GM21360 (cell line): ENCODE measurements around the gene WDPCP.

Source experiments
- ATAC-seq: cut with Tn5 transposase; IDR thresholded peaks from one replicate; pipeline ENCODE4 v1.9.1; 2021; ENCODE audit warnings: mild to moderate bottlenecking, moderate library complexity; ENCODE audit not compliant: unreplicated experiment

Gene WDPCP

GRCh38 chr2:63545023-63545422 lies 43.3 kb downstream of the WDPCP start:
- ATAC-seq = no peak

GRCh38 chr2:63544017-63544627 lies 44.2 kb downstream of the WDPCP start:
- ATAC-seq = no peak

- no peak for ATAC-seq
These were observed 48.7 kb downstream of the WDPCP start for GRCh38 chr2:63539416-63540162.

- ATAC-seq = no peak
These were observed 49.9 kb downstream of the WDPCP start for GRCh38 chr2:63538390-63538789.

- ATAC-seq = no peak
These were observed 51.0 kb downstream of the WDPCP start for GRCh38 chr2:63537306-63537705.

DNA sequence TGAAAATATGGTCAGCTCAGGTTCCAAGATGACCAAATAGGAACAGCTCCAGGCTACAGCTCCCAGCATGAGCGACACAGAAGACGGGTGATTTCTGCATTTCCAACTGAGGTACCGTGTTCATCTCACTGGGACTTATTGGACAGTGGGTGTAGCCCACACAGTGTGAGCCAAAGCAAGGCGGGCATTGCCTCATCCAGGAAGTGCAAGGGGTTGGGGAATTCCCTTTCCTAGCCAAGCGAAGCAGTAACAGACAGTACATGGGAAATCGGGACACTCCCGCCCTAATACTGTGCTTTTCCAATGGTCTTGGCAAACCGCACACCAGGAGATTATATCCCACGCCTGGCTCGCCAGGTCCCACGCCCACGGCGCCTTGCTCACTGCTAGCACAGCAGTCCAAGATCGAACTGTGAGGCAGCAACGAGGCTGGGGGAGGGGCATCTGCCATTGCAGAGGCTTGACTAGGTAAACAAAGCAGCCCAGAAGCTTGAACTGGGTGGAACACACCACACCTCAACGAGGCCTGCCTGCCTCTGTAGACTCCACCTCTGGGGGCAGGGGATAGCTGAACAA lies 57.5 kb downstream of the WDPCP start:
- ATAC-seq = no peak

DNA sequence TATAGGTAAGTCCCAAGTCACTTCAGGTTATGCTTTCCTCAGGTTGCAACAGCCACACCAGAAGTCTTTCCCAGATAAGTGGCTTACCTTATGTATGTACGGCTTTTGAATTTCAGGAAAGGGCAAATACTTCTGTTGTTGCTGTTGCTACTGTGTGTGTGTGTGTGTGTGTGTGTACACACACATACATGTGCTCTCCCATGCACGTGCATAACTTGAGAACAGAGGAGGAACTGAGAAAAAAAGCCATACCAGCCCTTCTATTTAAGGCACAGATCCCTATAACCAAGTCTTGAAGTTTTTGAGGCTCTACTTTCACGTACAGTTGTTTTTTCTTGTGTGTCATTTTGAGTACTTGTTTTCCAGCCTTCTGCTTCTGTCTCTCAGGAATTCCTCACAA lies 62.4 kb downstream of the WDPCP start:
- no peak for ATAC-seq

DNA sequence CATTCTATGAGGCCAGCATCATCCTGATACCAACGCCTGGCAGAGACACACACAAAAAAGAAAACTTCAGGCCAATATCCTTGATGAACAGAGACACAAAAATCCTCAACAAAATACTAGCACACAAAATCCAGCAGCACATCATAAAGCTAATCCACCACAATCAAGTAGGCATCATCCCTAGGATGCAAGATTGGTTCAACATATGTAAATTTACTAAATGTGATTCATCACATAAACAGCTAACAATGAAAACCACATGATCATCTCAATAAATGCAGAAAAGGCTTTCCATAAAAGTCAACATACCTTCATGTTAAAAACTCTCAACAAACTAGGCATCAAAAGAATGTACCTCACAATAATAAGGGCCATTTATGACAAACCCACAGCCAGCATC lies 65.3 kb downstream of the WDPCP start:
- ATAC-seq = no peak

GRCh38 chr2:63520793-63521192 lies 67.5 kb downstream of the WDPCP start:
- no peak for ATAC-seq

DNA sequence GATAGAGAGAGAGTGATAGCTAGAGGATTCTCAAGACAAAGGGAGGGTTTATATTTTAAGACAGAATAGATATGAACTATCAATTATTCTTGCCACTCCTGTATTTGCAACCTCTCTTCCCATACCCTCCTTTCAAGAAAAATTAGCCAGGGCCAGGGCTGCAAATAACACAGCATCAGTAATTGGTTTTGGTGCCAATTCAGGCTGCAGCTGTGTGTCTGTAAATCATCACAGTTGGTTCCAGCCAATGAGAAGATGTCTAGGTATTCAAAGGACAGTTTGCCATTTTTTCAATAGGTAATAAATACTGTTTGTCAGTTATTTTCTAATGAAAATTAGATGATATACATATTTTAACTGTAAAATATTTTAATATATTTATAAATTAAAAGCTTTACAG lies 73.5 kb downstream of the WDPCP start:
- ATAC-seq = no peak

- ATAC-seq = no peak
These were observed 74.0 kb downstream of the WDPCP start for GRCh38 chr2:63514237-63514716.

DNA sequence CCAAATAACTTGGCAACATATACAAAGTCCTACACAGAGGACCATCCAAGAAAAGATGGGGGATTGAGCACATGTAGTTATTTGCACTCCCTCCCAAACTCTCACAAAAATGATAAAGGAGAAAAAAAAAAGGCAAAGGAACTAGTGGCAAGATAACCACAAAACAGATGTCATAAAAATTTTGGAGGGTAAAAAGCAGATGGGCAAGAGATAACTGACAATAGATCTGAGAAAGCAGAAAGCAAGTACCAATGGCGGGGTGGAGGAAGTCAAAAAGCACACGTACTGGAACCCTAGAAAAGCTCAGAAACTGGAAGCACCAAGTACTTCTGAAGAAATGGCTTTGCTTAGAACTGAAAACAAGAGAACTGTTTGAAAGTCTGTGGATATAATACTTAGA lies 82.0 kb downstream of the WDPCP start:
- ATAC-seq = no peak

DNA sequence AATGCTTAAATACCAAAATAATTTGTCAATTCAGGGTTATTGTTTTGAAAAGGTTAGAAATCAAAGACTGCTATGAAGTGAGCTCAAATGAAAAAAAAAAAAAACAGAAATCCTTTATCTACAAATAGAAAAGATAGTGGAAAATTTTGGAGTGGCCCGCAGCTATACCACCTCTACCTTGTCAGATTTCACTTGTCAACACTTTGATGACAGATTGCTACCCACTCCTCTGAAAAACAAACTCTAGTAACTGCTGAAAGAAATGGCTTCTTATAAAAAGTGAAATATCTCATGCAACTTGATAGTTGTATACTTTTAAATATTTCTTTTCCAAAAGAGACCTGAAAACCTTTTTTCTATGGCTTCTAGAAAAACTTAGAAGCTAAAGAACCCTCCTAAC lies 84.5 kb downstream of the WDPCP start:
- ATAC-seq = no peak

DNA sequence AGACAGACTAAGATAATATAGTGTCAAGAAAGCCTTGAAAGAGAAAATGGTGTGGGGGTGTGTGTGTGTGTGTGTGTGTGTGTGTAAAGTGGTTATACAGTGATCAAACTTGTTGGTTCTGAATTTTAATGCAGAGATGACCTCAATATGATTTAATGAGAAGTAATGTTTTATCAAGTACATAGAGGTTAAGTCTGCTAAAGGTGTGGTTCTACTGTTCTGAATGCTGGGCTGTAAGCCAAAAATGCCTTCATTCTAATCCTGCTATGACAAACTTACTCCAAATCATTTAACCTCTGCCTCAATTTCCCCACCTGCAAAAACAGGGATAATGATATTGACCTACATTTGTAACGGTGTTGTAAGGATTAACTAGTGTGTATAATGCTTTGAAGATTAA lies 87.9 kb downstream of the WDPCP start:
- ATAC-seq = no peak

DNA sequence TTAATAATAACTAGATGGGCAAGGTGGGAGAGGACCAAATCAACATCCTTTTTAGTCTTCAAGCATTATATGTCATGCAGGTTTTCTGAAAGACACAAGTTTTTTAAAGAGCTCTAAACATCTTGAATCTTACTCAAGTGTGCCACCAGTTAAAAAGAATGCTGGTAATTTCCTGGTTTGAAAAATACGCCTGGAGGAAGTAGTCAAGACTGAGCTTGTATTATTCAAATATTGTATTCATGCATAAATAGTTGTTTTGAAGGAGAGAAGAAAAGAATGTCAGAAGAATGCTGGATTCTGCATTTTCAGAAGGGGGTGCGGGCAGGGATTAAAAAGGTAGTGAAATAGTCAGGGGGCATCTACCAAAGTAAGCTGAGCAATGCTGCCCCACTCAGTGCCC lies 90.7 kb downstream of the WDPCP start:
- ATAC-seq = no peak

DNA sequence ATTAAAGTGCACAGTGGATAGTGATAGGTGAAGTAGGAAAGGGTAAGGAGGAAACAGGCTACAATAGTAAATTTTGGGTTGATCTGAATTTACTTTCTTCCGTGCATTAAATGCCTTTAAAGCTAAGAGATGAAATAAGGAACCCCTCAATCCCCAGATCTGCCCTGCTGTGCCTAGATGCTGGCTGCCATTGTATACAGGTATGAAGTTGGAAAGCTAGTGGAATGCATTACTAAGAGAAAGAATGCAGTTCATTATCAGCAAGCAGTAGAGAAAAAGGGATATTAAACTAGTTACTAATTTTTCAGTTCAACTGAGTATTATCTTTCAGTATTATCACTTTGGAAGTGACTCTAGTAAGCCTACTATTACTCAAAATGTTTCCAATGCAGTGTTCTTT lies 93.3 kb downstream of the WDPCP start:
- no peak for ATAC-seq

GRCh38 chr2:63494100-63494499 lies 94.2 kb downstream of the WDPCP start:
- no peak for ATAC-seq

GRCh38 chr2:63488118-63488713 lies 100.1 kb downstream of the WDPCP start:
- ATAC-seq = no peak

DNA sequence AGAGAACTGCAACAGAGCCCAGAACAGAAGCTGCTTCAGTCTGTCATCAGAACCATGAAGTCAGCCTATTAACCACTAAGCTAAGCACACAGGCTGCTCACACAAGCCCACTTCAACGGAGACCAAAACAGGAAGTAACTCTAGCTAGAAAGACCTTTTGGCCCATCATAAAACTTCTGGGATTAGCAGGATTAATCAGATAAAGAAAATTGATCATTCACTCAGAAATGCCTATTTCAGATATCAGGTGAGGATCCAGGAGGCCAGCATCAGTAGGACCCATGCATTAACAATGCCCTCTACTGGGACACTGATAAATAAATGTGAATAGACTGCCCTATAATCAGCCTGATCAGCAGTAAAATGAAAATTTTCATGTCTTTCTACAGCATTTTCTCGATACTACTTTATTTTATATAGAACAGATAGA lies 101.4 kb downstream of the WDPCP start:
- no peak for ATAC-seq

DNA sequence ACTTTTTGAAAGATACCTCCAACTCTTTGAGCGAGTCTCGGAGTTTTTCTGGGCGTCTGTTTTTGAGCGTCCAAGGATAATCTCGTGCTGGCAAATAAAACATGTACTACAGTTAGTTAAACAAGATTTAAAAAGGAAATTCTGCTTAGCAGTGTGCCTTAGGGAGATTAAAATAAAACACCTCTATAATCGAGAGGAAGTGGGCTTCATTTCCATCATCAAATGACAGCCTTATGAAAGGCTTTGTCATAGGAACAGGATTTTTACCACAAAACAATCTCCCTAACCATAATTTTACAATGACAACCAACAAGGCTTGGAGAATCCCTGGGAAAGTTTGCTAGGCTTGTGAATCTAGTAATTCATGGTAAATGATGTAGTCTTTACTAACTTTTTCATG lies 103.4 kb downstream of the WDPCP start:
- ATAC-seq = no peak

GRCh38 chr2:63484481-63484880 lies 103.8 kb downstream of the WDPCP start:
- ATAC-seq = no peak

GRCh38 chr2:63477686-63478085 lies 110.6 kb downstream of the WDPCP start:
- no peak for ATAC-seq
